ENCODE results near the gene SOAT2. TPM values are rescaled to one million over a fixed set of nuclear protein-coding genes. Genes with fewer than 3 reads are reported as not detected.

Gene SOAT2
- polyA plus RNA-seq, 1 experiment, result 0.34 TPM

DNA sequence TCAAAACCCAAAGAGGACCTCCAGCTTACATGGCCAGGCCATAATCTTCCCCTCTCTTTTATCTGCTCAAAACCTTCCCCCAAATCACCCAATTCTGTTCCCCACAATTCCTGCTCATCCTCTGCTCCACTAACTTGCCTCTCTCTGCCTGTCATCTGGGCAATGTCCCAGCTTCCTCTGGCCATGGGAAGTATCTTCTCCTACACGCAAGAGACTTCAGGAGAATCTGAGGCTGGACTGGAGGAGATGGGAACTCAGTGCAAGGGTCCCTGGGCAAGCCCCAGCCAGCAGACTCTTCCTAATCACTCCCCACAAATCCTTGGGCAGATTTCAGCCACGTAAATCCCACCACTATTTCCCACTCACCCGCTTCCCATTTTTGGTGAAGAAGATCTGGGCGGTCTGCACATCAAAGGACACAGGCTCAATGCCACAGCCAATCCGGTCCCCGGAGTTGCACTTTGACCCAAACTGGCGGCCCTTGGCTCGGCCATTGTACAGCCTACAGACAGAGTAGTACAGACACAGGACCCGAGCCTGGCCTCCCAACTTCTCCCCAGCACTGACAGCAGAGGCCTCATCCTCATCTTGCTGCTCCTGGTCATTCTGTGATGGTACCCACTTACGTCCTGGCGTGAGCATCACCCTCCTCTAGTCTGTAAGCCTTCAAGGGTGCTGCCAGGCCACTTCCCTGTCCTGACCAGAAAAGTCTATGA, 28.8 kb upstream of the SOAT2 start:
- POLR2A ChIA-PET, result no interaction called here
- CTCF ChIA-PET, result interaction anchor here (2.5 to 17.3 kb wide), 3 partner anchors 11 to 24 kb away, joined by 10 to 416 read pairs (median 285); partner anchors contain the start of genes IGFBP6, SOAT2 and TNS2
- no peak overlapping the region for H3K4me3 ChIP-seq (ENCODE audit: low read depth, low read length)
- TF ChIP-seq, protein P1, sequence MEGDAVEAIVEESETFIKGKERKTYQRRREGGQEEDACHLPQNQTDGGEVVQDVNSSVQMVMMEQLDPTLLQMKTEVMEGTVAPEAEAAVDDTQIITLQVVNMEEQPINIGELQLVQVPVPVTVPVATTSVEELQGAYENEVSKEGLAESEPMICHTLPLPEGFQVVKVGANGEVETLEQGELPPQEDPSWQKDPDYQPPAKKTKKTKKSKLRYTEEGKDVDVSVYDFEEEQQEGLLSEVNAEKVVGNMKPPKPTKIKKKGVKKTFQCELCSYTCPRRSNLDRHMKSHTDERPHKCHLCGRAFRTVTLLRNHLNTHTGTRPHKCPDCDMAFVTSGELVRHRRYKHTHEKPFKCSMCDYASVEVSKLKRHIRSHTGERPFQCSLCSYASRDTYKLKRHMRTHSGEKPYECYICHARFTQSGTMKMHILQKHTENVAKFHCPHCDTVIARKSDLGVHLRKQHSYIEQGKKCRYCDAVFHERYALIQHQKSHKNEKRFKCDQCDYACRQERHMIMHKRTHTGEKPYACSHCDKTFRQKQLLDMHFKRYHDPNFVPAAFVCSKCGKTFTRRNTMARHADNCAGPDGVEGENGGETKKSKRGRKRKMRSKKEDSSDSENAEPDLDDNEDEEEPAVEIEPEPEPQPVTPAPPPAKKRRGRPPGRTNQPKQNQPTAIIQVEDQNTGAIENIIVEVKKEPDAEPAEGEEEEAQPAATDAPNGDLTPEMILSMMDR (IDR thresholded peaks at IDR 0.05; ENCODE audit: insufficient read depth, low read depth, low read length), result no peak
- DNase-seq (ENCODE audit: low read depth), result no peak
- no peaks in the 10 kb centered on the region for H3K27me3 ChIP-seq (ENCODE audit: control insufficient read depth, insufficient read depth, low read length)
- peaks cover 20% of the 10 kb centered on the region for H3K36me3 ChIP-seq (ENCODE audit: control insufficient read depth, insufficient read depth, low read length)

DNA sequence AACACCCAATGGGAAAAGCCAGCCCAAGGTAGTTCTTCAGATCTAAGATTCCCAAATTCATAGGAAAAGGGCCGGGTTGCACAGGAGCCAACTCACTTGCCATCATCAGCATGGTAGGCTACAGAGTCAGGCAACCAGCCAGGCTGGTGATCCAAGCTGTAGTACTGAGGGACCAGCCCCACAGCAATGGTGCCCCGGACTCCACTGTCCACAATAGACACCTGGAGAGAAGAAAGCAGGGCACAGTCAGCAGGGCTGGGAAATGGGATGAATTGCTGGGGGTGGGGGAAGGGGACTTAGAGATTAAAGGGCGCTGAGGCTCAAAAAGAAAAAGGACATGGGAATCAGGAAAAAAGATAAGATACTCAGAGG, 28.3 kb upstream of the SOAT2 start:
- peaks cover 20% of the 10 kb centered on the region for H3K36me3 ChIP-seq (ENCODE audit: control insufficient read depth, insufficient read depth, low read length)
- CTCF ChIA-PET, result interaction anchor here (6.8 to 17.3 kb wide), 3 partner anchors 9 to 25 kb away, joined by 59 to 285 read pairs (median 80); partner anchors contain the start of genes IGFBP6 and TNS2

DNA sequence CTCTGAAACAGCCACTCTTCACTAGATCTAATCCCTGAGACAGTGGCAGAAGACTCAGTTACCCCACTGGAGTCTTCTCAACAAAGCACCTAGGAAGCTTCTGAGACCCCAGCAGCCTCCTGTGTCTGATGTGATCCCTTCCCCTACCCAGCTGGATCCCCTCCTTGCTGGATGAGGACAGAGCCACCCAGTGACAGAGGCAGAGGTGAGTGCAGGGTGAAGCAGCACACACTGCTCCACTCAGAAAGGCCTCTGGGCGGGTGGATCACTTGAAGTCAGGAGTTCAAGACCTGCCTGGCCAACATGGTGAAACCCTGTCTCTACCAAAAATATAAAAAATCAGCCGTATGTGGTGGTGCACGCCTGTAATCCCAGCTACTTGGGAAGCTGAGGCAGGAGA, 26.8 kb upstream of the SOAT2 start:
- TF ChIP-seq, protein P1 (IDR thresholded peaks at IDR 0.05; ENCODE audit: insufficient read depth, low read depth, low read length), result no peak
- ChIA-PET CTCF (interaction anchor here (6.8 to 17.3 kb wide), 3 partner anchors 10 to 26 kb away, joined by 59 to 285 read pairs (median 80); partner anchors contain the start of genes IGFBP6 and TNS2), POLR2A (no interaction called here)
- H3K36me3 ChIP-seq (ENCODE audit: control insufficient read depth, insufficient read depth, low read length), result peaks cover 20% of the 10 kb centered on the region
- DNase-seq (ENCODE audit: low read depth), result no peak
- no peak overlapping the region for H3K4me3 ChIP-seq (ENCODE audit: low read depth, low read length)
- no peaks in the 10 kb centered on the region for H3K27me3 ChIP-seq (ENCODE audit: control insufficient read depth, insufficient read depth, low read length)

More for the DNA sequence above, 28.3 kb upstream of the SOAT2 start:
- POLR2A ChIA-PET, result no interaction called here
- Histone ChIP-seq H3K4me3 (ENCODE audit: low read depth, low read length) (no peak overlapping the region), H3K27me3 (ENCODE audit: control insufficient read depth, insufficient read depth, low read length) (no peaks in the 10 kb centered on the region)
- TF ChIP-seq, protein P1 (IDR thresholded peaks at IDR 0.05; ENCODE audit: insufficient read depth, low read depth, low read length), result no peak
- no peak for DNase-seq (ENCODE audit: low read depth)

DNA sequence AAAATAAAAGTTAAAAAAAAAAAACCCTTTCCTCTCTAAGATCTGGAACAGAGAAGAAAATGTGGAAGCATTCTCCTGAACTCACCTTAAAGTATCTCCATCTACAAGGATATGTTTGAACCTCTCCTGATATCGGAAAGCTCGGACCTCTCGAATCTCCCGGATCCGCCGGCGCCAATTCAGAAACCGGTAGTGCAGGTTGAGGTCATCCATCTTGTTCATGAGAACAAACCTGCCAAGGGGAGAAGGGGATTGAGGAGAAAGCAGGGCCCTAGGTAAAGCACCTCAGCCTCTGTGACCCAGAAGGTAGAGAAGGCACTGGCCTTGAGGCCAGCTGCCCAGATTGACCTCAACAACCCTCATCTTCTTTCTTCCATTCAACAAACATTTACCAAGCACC, 26.3 kb upstream of the SOAT2 start:
- peaks cover 20% of the 10 kb centered on the region for H3K36me3 ChIP-seq (ENCODE audit: control insufficient read depth, insufficient read depth, low read length)
- ChIA-PET POLR2A (no interaction called here), CTCF (interaction anchor here (6.8 to 17.3 kb wide), 3 partner anchors 11 to 27 kb away, joined by 59 to 285 read pairs (median 80); partner anchors contain the start of genes IGFBP6 and TNS2)
- TF ChIP-seq, protein P1 (IDR thresholded peaks at IDR 0.05; ENCODE audit: insufficient read depth, low read depth, low read length), result no peak
- H3K4me3 ChIP-seq (ENCODE audit: low read depth, low read length), result no peak overlapping the region
- H3K27me3 ChIP-seq (ENCODE audit: control insufficient read depth, insufficient read depth, low read length), result no peaks in the 10 kb centered on the region
- no peak for DNase-seq (ENCODE audit: low read depth)

DNA sequence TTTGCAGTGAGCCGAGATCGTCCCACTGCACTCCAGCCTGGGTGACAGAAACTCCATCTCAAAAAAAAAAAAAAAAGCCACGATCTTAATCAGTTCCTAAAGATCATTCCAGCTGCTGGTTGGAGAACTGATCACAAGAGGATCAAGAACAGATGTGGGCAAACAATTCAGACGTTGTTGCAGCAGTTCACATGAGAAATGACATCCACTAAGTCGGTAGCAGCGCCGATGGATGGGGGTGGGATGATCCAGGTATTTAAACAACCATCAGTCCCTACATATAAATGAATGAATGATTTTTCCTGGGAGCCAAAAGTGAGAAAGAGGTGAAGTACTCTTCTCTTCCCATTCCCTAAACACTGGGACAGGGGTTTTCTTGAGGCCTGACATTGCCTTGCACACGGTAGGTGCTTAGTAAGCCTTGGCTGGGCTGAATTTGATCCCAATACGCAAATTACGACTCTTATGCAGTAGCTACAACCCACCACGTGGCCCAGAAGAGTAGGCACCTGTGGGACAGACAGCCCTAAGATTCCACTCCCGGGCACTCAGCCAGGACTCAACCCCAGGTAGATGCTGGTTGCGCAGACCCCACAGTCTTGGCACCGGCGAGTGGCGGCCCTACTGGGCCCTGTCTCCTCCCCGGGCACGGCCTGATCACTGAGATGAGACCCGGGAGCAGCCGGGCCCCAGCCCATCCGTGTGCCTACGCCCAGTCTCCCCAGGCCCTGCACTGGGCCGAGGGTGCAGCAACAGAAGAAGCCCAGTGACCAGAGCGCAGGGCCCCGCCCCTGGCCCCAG, 24.7 kb upstream of the SOAT2 start:
- CTCF ChIA-PET, result interaction anchor here (0.9 to 9.6 kb wide), 6 partner anchors 8 to 31 kb away, joined by 3 to 80 read pairs (median 22); partner anchors contain the start of gene IGFBP6
- Histone ChIP-seq H3K27me3 (ENCODE audit: control insufficient read depth, insufficient read depth, low read length) (no peaks in the 10 kb centered on the region), H3K4me3 (ENCODE audit: low read depth, low read length) (peak overlapping the region; percentile 74), H3K36me3 (ENCODE audit: control insufficient read depth, insufficient read depth, low read length) (peaks cover 18% of the 10 kb centered on the region)
- no peak for DNase-seq (ENCODE audit: low read depth)
- POLR2A ChIA-PET, result interaction anchor here (0.5 to 1.2 kb wide), 10 partner anchors 10 to 270 kb away, joined by 3 to 14 read pairs (median 4); partner anchors contain the start of genes CSAD, IGFBP6, TNS2 and ZNF740
- TF ChIP-seq, protein P1 (IDR thresholded peaks at IDR 0.05; ENCODE audit: insufficient read depth, low read depth, low read length), result no peak
